ENCODE data around the gene KRT38. TPM values are rescaled to one million over a fixed set of nuclear protein-coding genes. Genes with fewer than 3 reads are reported as not detected.
"Not testable (repeated sequence)": the region's sequence is repeated elsewhere in the genome, so short reads cannot be mapped to it uniquely, and the experiment has no call there.

KRT38 gene
- total RNA-seq, 1 experiment from 2014 or later: not detected

DNA sequence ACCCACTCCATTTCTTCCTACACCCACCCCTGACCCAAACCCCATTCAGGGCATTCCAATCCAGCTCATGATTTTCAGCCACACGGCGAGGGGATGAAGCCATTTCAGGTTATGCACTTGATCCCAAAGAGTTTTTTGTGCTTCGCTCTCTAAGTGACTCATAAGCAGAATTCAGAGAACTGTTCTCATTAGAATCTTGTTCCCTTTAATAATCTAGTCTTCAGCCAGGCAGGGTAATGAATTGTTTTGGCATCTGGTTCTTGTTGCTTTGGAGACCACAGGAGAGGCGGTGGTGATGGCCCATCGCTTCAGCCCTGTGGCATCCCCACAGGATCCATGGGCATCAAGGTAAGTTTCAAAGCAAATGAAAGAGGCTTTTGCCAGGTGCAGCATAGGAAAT lies 38.6 kb downstream of the KRT38 start:
- H3K36me3 Mint-ChIP-seq (ENCODE audit: insufficient read depth, unreplicated experiment): peaks cover 11% of the 10 kb centered on the region
- H3K27me3 Mint-ChIP-seq (ENCODE audit: unreplicated experiment): no peaks in the 10 kb centered on the region
- intact Hi-C loops (cut with micrococcal nuclease; ENCODE audit: unreplicated experiment): loop anchor here (5.0 kb wide), 2 partner anchors 40 to 495 kb away; no protein-coding TSS in a partner anchor
- no peaks in the 10 kb centered on the region for H3K9me3 Mint-ChIP-seq (ENCODE audit: low read depth, unreplicated experiment)
- BruUV-seq (replicated peaks): no TSS peak
- DNase-seq: no peak
- TF ChIP-seq, protein P1, sequence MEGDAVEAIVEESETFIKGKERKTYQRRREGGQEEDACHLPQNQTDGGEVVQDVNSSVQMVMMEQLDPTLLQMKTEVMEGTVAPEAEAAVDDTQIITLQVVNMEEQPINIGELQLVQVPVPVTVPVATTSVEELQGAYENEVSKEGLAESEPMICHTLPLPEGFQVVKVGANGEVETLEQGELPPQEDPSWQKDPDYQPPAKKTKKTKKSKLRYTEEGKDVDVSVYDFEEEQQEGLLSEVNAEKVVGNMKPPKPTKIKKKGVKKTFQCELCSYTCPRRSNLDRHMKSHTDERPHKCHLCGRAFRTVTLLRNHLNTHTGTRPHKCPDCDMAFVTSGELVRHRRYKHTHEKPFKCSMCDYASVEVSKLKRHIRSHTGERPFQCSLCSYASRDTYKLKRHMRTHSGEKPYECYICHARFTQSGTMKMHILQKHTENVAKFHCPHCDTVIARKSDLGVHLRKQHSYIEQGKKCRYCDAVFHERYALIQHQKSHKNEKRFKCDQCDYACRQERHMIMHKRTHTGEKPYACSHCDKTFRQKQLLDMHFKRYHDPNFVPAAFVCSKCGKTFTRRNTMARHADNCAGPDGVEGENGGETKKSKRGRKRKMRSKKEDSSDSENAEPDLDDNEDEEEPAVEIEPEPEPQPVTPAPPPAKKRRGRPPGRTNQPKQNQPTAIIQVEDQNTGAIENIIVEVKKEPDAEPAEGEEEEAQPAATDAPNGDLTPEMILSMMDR (IDR thresholded peaks at IDR 0.05; ENCODE audit: unreplicated experiment): no peak
- peaks cover 51% of the 10 kb centered on the region for H3K4me1 Mint-ChIP-seq (ENCODE audit: low read depth, unreplicated experiment)
- CTCF ChIA-PET: interaction anchor here (4.6 kb wide), 1 partner anchor 15 kb away, joined by 38 read pairs; no protein-coding TSS in a partner anchor
- H3K27ac Mint-ChIP-seq (ENCODE audit: unreplicated experiment): peak overlapping the region; percentile 92
- H3K4me3 Mint-ChIP-seq (ENCODE audit: low read depth, unreplicated experiment): no peak overlapping the region

DNA sequence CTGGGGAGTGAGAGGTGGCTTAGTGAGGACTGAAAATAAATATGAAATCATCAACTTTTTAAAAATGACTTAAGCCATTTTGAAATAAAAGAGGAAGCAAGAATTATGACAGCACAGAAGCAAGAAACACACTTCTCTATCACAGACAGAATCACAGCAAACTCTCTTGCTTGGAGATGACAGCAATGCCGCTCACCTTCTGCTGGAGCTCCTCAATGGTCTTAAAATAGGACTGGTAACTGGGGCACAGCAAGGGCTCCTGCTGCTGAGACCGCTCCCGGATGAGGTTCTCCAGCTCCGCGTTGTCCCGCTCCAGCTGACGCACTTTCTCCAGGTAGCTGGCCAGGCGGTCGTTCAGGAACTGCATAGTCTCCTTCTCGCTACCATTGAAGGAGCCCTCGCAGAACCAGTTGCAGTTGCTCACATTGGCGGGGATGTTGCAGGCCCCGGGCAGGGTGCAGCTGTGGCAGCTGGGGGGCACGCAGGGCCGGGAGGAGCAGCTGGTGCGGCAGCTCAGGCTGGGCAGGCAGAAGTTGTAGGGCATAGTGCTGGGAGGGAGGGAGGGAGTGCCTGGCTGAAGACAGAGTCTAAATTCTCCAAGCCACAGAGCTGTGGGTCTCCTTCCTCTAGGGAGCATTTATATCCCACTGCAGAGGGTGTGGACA lies 43.7 kb downstream of the KRT38 start, which contains the start of gene KRT31:
TSS of gene KRT31 (minus strand) at position 613 of the 665 bp plus-strand sequence. CDS start at position 544, 69 bp downstream.
- Mint-ChIP-seq H3K9me3 (ENCODE audit: low read depth, unreplicated experiment) (no peaks in the 10 kb centered on the region), H3K27me3 (ENCODE audit: unreplicated experiment) (no peaks in the 10 kb centered on the region), H3K36me3 (ENCODE audit: insufficient read depth, unreplicated experiment) (no peaks in the 10 kb centered on the region), H3K27ac (ENCODE audit: unreplicated experiment) (no peak within 1 kb of the TSS), H3K4me1 (ENCODE audit: low read depth, unreplicated experiment) (peaks cover 29% of the 10 kb centered on the region), H3K4me3 (ENCODE audit: low read depth, unreplicated experiment) (no peak within 1 kb of the TSS)
- CTCF ChIA-PET: no interaction called here
- TF ChIP-seq, protein P1 (IDR thresholded peaks at IDR 0.05; ENCODE audit: unreplicated experiment): no peak
- DNase-seq: no peak
- intact Hi-C loops (cut with micrococcal nuclease; ENCODE audit: unreplicated experiment): no loop called here
- BruUV-seq (replicated peaks): no TSS peak

DNA sequence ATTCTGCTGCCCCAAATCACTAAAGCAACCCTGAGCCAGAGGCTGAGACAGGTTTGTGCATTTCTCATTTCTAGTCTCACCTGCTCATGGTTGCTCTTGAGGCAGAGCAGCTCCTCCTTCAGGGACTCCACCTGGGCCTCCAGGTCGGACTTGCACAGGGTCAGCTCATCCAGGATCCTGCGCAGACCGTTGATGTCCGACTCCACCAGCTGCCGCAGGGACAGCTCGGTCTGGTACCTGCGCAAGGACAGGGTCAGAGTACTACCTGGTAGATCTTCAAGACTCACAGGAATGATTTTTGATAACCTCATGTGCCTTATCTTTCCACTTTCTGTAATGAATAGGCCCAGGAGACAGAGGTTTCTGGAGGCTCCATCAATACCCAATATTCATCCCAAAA lies 44.4 kb downstream of the KRT38 start:
- TF ChIP-seq, protein P1 (IDR thresholded peaks at IDR 0.05; ENCODE audit: unreplicated experiment): no peak

DNA sequence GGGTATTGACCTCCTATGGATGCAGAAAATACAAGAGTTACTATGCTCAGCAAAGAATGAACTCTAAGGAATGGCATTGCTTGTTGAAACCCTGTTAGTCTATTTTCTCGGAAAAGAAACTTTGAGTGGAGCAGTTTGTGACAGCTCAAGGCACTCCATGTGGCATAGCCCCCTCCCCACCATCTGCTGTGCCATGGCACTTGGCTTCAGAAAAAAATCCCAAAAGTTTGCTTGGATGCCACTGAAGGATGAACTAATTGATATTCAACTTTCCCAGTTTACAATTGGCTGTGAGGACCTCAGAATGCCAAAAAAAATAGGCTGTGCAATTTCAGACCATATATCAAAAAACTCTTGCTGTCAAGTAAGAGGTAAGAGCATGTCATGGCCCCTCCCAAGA lies 45.2 kb downstream of the KRT38 start:
- CTCF ChIA-PET: no interaction called here
- Mint-ChIP-seq H3K4me1 (ENCODE audit: low read depth, unreplicated experiment) (peaks cover 33% of the 10 kb centered on the region), H3K27me3 (ENCODE audit: unreplicated experiment) (no peaks in the 10 kb centered on the region), H3K36me3 (ENCODE audit: insufficient read depth, unreplicated experiment) (no peaks in the 10 kb centered on the region), H3K9me3 (ENCODE audit: low read depth, unreplicated experiment) (no peaks in the 10 kb centered on the region), H3K4me3 (ENCODE audit: low read depth, unreplicated experiment) (no peak overlapping the region), H3K27ac (ENCODE audit: unreplicated experiment) (no peak overlapping the region)
- intact Hi-C loops (cut with micrococcal nuclease; ENCODE audit: unreplicated experiment): no loop called here
- TF ChIP-seq, protein P1 (IDR thresholded peaks at IDR 0.05; ENCODE audit: unreplicated experiment): no peak
- no TSS peak for BruUV-seq (replicated peaks)
- no peak for DNase-seq

More for the DNA sequence above, 44.4 kb downstream of the KRT38 start:
- H3K27ac Mint-ChIP-seq (ENCODE audit: unreplicated experiment): no peak overlapping the region
- CTCF ChIA-PET: no interaction called here
- H3K36me3 Mint-ChIP-seq (ENCODE audit: insufficient read depth, unreplicated experiment): no peaks in the 10 kb centered on the region
- H3K9me3 Mint-ChIP-seq (ENCODE audit: low read depth, unreplicated experiment): no peaks in the 10 kb centered on the region
- no peaks in the 10 kb centered on the region for H3K27me3 Mint-ChIP-seq (ENCODE audit: unreplicated experiment)
- H3K4me1 Mint-ChIP-seq (ENCODE audit: low read depth, unreplicated experiment): peaks cover 33% of the 10 kb centered on the region
- intact Hi-C loops (cut with micrococcal nuclease; ENCODE audit: unreplicated experiment): no loop called here
- H3K4me3 Mint-ChIP-seq (ENCODE audit: low read depth, unreplicated experiment): no peak overlapping the region
- no TSS peak for BruUV-seq (replicated peaks)
- no peak for DNase-seq

DNA sequence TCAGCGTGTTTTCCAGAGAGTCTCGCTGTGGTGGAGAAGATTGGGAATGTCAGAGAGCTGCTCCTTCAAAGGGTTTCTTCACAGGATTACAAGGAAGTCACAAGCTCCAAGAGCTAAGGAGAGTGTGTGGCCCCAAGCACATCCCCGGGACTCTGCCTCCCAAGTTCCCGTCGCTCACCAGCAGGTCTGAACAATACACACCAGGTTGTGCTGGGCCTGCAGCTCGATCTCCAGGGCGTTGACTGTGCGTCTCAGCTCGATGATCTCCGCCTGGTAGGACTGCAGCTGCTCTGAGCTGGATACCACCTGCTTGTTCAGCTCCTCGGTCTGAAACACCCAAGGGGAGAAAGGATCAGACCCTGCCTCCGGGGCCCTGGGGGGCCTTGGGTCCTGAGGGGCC lies 45.7 kb downstream of the KRT38 start:
- H3K4me1 Mint-ChIP-seq (ENCODE audit: low read depth, unreplicated experiment): peaks cover 33% of the 10 kb centered on the region
- H3K4me3 Mint-ChIP-seq (ENCODE audit: low read depth, unreplicated experiment); CTCF ChIA-PET; BruUV-seq (replicated peaks); H3K27ac Mint-ChIP-seq (ENCODE audit: unreplicated experiment); H3K9me3 Mint-ChIP-seq (ENCODE audit: low read depth, unreplicated experiment); H3K27me3 Mint-ChIP-seq (ENCODE audit: unreplicated experiment); DNase-seq; H3K36me3 Mint-ChIP-seq (ENCODE audit: insufficient read depth, unreplicated experiment); intact Hi-C loops (cut with micrococcal nuclease; ENCODE audit: unreplicated experiment): not testable (repeated sequence)
